Caki2 (cell line): ENCODE data around the gene CHML. TPM values are rescaled to one million over a fixed set of nuclear protein-coding genes. Genes with fewer than 3 reads are reported as not detected.

ENCODE experiments used
- DNase-seq: peaks from one replicate; pipeline ENCODE4 v3.0.0-alpha.2; 2015; ENCODE audit warnings: low read depth
- in situ Hi-C: cut with HindIII; loops from 2 replicates; pipeline ENCODE4 v1.10.0; 2016; ENCODE audit warnings: low sequenced_read_pairs, low pct_unique_long_range_greater_than_20kb, mixed read lengths
- total RNA-seq: library from RNA; depleted of rRNA; stranded (reverse); fragments of >200 nt; shearing (Covaris generic); gene quantifications from 2 replicates; pipeline ENCODE4 v1.2.3, GENCODE V29; 2014; ENCODE audit warnings: low replicate concordance

CHML gene
- total RNA-seq, 1 experiment from 2014 or later = 9.3 TPM

- in situ Hi-C loops = no loop called here
- DNase-seq = no peak
These were observed 8.5 kb downstream of the CHML start for GRCh38 chr1:241631674-241632073.

GRCh38 chr1:241630899-241631298 lies 9.3 kb downstream of the CHML start:
- in situ Hi-C loops = no loop called here

GRCh38 chr1:241630476-241630875 lies 9.7 kb downstream of the CHML start:
- in situ Hi-C loops = no loop called here

More at GRCh38 chr1:241630899-241631298, 9.3 kb downstream of the CHML start:
- DNase-seq = no peak

GRCh38 chr1:241630005-241630404 lies 10.2 kb downstream of the CHML start:
- in situ Hi-C loops = no loop called here
- no peak for DNase-seq

More at GRCh38 chr1:241630476-241630875, 9.7 kb downstream of the CHML start:
- no peak for DNase-seq

GRCh38 chr1:241627453-241628259 lies 12.5 kb downstream of the CHML start:
- peak; percentile 67 for DNase-seq
- in situ Hi-C loops = no loop called here

GRCh38 chr1:241624935-241625334 lies 15.2 kb downstream of the CHML start:
- in situ Hi-C loops = no loop called here
- no peak for DNase-seq

GRCh38 chr1:241622669-241623068 lies 17.5 kb downstream of the CHML start:
- DNase-seq = no peak
- in situ Hi-C loops = no loop called here

- in situ Hi-C loops = loop anchor here (10.0 kb wide), 1 partner anchor 217 kb away; no protein-coding TSS in a partner anchor
- DNase-seq = no peak
These were observed 22.7 kb downstream of the CHML start for GRCh38 chr1:241617426-241617825.

GRCh38 chr1:241615043-241615974 lies 24.9 kb downstream of the CHML start:
- peak; percentile 89 for DNase-seq
- in situ Hi-C loops = loop anchor here (10.0 kb wide), 1 partner anchor 219 kb away; no protein-coding TSS in a partner anchor

GRCh38 chr1:241614572-241614971 lies 25.6 kb downstream of the CHML start:
- in situ Hi-C loops = loop anchor here (10.0 kb wide), 1 partner anchor 220 kb away; no protein-coding TSS in a partner anchor
- DNase-seq = no peak

GRCh38 chr1:241614144-241614543 lies 26.0 kb downstream of the CHML start:
- in situ Hi-C loops = loop anchor here (10.0 kb wide), 1 partner anchor 221 kb away; no protein-coding TSS in a partner anchor
- no peak for DNase-seq

GRCh38 chr1:241612533-241613477 lies 27.4 kb downstream of the CHML start:
- peak; percentile 80 for DNase-seq
- in situ Hi-C loops = loop anchor here (10.0 kb wide), 1 partner anchor 222 kb away; no protein-coding TSS in a partner anchor

- in situ Hi-C loops = loop anchor here (10.0 kb wide), 1 partner anchor 223 kb away; no protein-coding TSS in a partner anchor
- no peak for DNase-seq
These were observed 28.4 kb downstream of the CHML start for GRCh38 chr1:241611736-241612135.

GRCh38 chr1:241611063-241611462 lies 29.1 kb downstream of the CHML start:
- DNase-seq = peak; percentile 80
- in situ Hi-C loops = loop anchor here (10.0 kb wide), 1 partner anchor 224 kb away; no protein-coding TSS in a partner anchor

- in situ Hi-C loops = loop anchor here (10.0 kb wide), 1 partner anchor 225 kb away; no protein-coding TSS in a partner anchor
- DNase-seq = peak; percentile 55
These were observed 29.9 kb downstream of the CHML start for GRCh38 chr1:241610056-241610815.

- in situ Hi-C loops = no loop called here
These were observed 31.7 kb downstream of the CHML start for GRCh38 chr1:241608379-241609033.

More at GRCh38 chr1:241608379-241609033, 31.7 kb downstream of the CHML start:
- DNase-seq = peak; percentile 42
